SK-N-SH (cell line): ENCODE measurements around the gene FAM161A. TPM values are rescaled to one million over a fixed set of nuclear protein-coding genes. Genes with fewer than 3 reads are reported as not detected.

ENCODE experiments used
- CTCF ChIA-PET: fragments of 300-600, 350-600 bp; formaldehyde crosslinking; extraction: SDS; loops from one replicate; lab custom pipeline; 2021; lab: Yijun Ruan, JAX
- POLR2A ChIA-PET: fragments of 350-600 bp; sonication (Branson Sonifier 250); formaldehyde crosslinking; extraction: SDS; loops from one replicate; lab custom pipeline; 2020; ENCODE audit warnings: antibody characterized with exemption, inconsistent platforms; lab: Yijun Ruan, JAX
- DNase-seq: peaks from one replicate; pipeline ENCODE4 v3.0.0; 2012
- H2AFZ ChIP-seq: fragments of 200-600 bp; sonication (generic); 2 replicates; pipeline ENCODE4 v1.8.1; 2016; ENCODE audit warnings: antibody characterized with exemption, mild to moderate bottlenecking, low read depth
- H3F3A ChIP-seq: fragments of 200-600 bp; sonication (generic); replicated peaks from 2 replicates; pipeline ENCODE3; 2016; ENCODE audit warnings: antibody characterized with exemption, mild to moderate bottlenecking; ENCODE audit not compliant: insufficient read depth
- H3K27ac ChIP-seq, 2 experiments: fragments of 200-500 bp in 1 of 2; fragments of 200-600 bp in 1 of 2; sonication (Bioruptor generic) in 1 of 2; sonication (generic), shearing (Covaris generic) in 1 of 2; 2 replicates each; pipeline versions ENCODE4 v1.5.1 to v1.6.1; 2014 to 2016; ENCODE audit warnings: low read depth in 2 of 2, inconsistent platforms in 1 of 2, low read length in 1 of 2, mild to moderate bottlenecking in 1 of 2, mixed read lengths in 1 of 2
- H3K27me3 ChIP-seq: fragments of 200-600 bp; sonication (generic), shearing (Covaris generic); 2 replicates; pipeline ENCODE4 v1.6.1; 2016; ENCODE audit warnings: mixed run types; ENCODE audit not compliant: insufficient read depth
- H3K36me3 ChIP-seq, 2 experiments: fragments of 200-500 bp in 1 of 2; fragments of 200-600 bp in 1 of 2; sonication (Bioruptor generic) in 1 of 2; sonication (generic) in 1 of 2; replicated peaks in 1 of 2; 2 replicates each; pipeline versions ENCODE3 to v1.5.1; 2014 to 2016; ENCODE audit warnings: low read length in 1 of 2, mild to moderate bottlenecking in 1 of 2; ENCODE audit not compliant: insufficient read depth in 2 of 2, control insufficient read depth in 1 of 2
- H3K4me1 ChIP-seq, 2 experiments: fragments of 200-500 bp in 1 of 2; fragments of 200-600 bp in 1 of 2; sonication (Bioruptor generic) in 1 of 2; sonication (generic), shearing (Covaris generic) in 1 of 2; 2 replicates each; pipeline versions ENCODE4 v1.5.1 to v1.6.1; 2014 to 2016; ENCODE audit warnings: low read depth in 1 of 2, low read length in 1 of 2, mixed run types in 1 of 2; ENCODE audit not compliant: insufficient read depth in 2 of 2, control insufficient read depth in 1 of 2
- H3K4me2 ChIP-seq: fragments of 200-600 bp; sonication (generic), shearing (Covaris generic); 2 replicates; pipeline ENCODE4 v1.6.1; 2017; ENCODE audit warnings: mixed run types
- H3K4me3 ChIP-seq, 2 experiments: fragments of 200-500 bp in 1 of 2; fragments of 200-600 bp in 1 of 2; sonication (Bioruptor generic) in 1 of 2; sonication (generic), shearing (Covaris generic) in 1 of 2; 2 replicates each; pipeline versions ENCODE4 v1.5.1 to v1.8.1; 2014 to 2016; ENCODE audit warnings: low read depth in 2 of 2, inconsistent platforms in 1 of 2, low read length in 1 of 2, mild to moderate bottlenecking in 1 of 2, mixed read lengths in 1 of 2, moderate library complexity in 1 of 2
- H3K79me2 ChIP-seq: fragments of 200-600 bp; sonication (generic); 2 replicates; pipeline ENCODE4 v1.8.1; 2017; ENCODE audit warnings: mild to moderate bottlenecking; ENCODE audit not compliant: insufficient read depth
- H3K9ac ChIP-seq: fragments of 200-600 bp; sonication (generic); 2 replicates; pipeline ENCODE4 v1.6.1; 2017; ENCODE audit warnings: mixed run types
- H3K9me2 ChIP-seq: fragments of 200-600 bp; sonication (generic); 2 replicates; pipeline ENCODE4 v1.6.1; 2017; ENCODE audit warnings: mixed run types
- H3K9me3 ChIP-seq: fragments of 200-600 bp; sonication (generic); 2 replicates; pipeline ENCODE4 v1.6.1; 2017; ENCODE audit warnings: mixed run types, mild to moderate bottlenecking, moderate library complexity
- H4K20me1 ChIP-seq: fragments of 200-600 bp; sonication (generic); 2 replicates; pipeline ENCODE4 v1.6.1; 2017; ENCODE audit warnings: mild to moderate bottlenecking, mixed run types; ENCODE audit not compliant: insufficient read depth
- CHD2 ChIP-seq: fragments of 150-350 bp; IDR thresholded peaks from 2 replicates; pipeline ENCODE4 v1.6.1; 2018; ENCODE audit warnings: low read length; ENCODE audit not compliant: partially characterized antibody
- ELF1 ChIP-seq: IDR thresholded peaks from 2 replicates; pipeline ENCODE4 v1.4.0; 2012
- EP300 ChIP-seq, 2 experiments: IDR thresholded peaks; 2 replicates each; pipeline versions ENCODE4 v1.4.0 to v1.6.1; 2012; ENCODE audit warnings: borderline replicate concordance in 1 of 2, low read depth in 1 of 2, low read length in 1 of 2
- EZH2phosphoT487 ChIP-seq: fragments of 200-600 bp; sonication (generic); IDR thresholded peaks from 2 replicates; pipeline ENCODE4 v1.6.1; 2017; ENCODE audit warnings: low read depth, mixed run types, mild to moderate bottlenecking, antibody characterized with exemption, moderate library complexity, borderline replicate concordance
- FOSL2 ChIP-seq: IDR thresholded peaks from 2 replicates; pipeline ENCODE4 v1.4.0; 2012; ENCODE audit warnings: low read depth, mild to moderate bottlenecking, moderate library complexity, borderline replicate concordance
- FOXJ3 ChIP-seq: sonication (generic); formaldehyde crosslinking; IDR thresholded peaks from 2 replicates; pipeline ENCODE4 v1.5.1; 2020; ENCODE audit warnings: mild to moderate bottlenecking, missing genetic modification reagents
- FOXM1 ChIP-seq: IDR thresholded peaks from 2 replicates; pipeline ENCODE4 v1.4.0; 2012; ENCODE audit warnings: low read depth, mild to moderate bottlenecking
- GABPA ChIP-seq: IDR thresholded peaks from 2 replicates; pipeline ENCODE4 v1.4.0; 2012; ENCODE audit warnings: low read depth, mild to moderate bottlenecking
- GATA2 ChIP-seq: sonication (generic); formaldehyde crosslinking; IDR thresholded peaks from 2 replicates; pipeline ENCODE4 v1.5.0; 2020; ENCODE audit warnings: mild to moderate bottlenecking, missing genetic modification reagents
- JUND ChIP-seq: IDR thresholded peaks from 2 replicates; pipeline ENCODE4 v1.4.0; 2012
- MEF2A ChIP-seq: IDR thresholded peaks from 2 replicates; pipeline ENCODE4 v1.4.0; 2012; ENCODE audit warnings: low read depth, borderline replicate concordance
- MXI1 ChIP-seq: IDR thresholded peaks from 2 replicates; pipeline ENCODE4 v1.6.1; 2012; ENCODE audit warnings: mild to moderate bottlenecking, low read depth, low read length, improper control_type of control experiment
- NFIC ChIP-seq: IDR thresholded peaks from 2 replicates; pipeline ENCODE4 v1.4.0; 2012; ENCODE audit warnings: borderline replicate concordance
- NRF1 ChIP-seq: IDR thresholded peaks from 2 replicates; pipeline ENCODE4 v1.6.1; 2012; ENCODE audit warnings: low read depth, mild to moderate bottlenecking, low read length
- RAD21 ChIP-seq: IDR thresholded peaks from 2 replicates; pipeline ENCODE4 v1.6.1; 2012; ENCODE audit warnings: mild to moderate bottlenecking, low read length
- RCOR1 ChIP-seq: fragments of 150-350 bp; IDR thresholded peaks from 2 replicates; pipeline ENCODE4 v1.6.1; 2017; ENCODE audit warnings: antibody characterized with exemption, low read length
- RFX5 ChIP-seq: IDR thresholded peaks from 2 replicates; pipeline ENCODE4 v1.6.1; 2012; ENCODE audit warnings: mild to moderate bottlenecking, improper control_type of control experiment, low read length
- RXRA ChIP-seq: IDR thresholded peaks from 2 replicates; pipeline ENCODE4 v1.4.0; 2012; ENCODE audit warnings: low read depth, mild to moderate bottlenecking, borderline replicate concordance
- SIN3A ChIP-seq: IDR thresholded peaks from 2 replicates; pipeline ENCODE4 v1.6.1; 2012; ENCODE audit warnings: low read depth, mild to moderate bottlenecking, low read length, moderate library complexity, borderline replicate concordance
- TAF1 ChIP-seq: IDR thresholded peaks from 2 replicates; pipeline ENCODE4 v1.6.1; 2012; ENCODE audit warnings: low read depth, mild to moderate bottlenecking, low read length, moderate library complexity, borderline replicate concordance
- TCF12 ChIP-seq: IDR thresholded peaks from 2 replicates; pipeline ENCODE4 v1.4.0; 2012
- TEAD4 ChIP-seq: IDR thresholded peaks from 2 replicates; pipeline ENCODE4 v1.4.0; 2012; ENCODE audit warnings: mild to moderate bottlenecking, borderline replicate concordance; ENCODE audit not compliant: insufficient read depth
- YY1 ChIP-seq: IDR thresholded peaks from 2 replicates; pipeline ENCODE4 v1.4.0; 2012; ENCODE audit warnings: low read depth, mild to moderate bottlenecking
- WGBS: methylation state at CpG from one replicate; pipeline ENCODE4 v1.1.6; 2017; ENCODE audit warnings: low lambda C conversion rate; 5-methylcytosine and 5-hydroxymethylcytosine counted together
- polyA plus RNA-seq, 3 experiments: library from polyadenylated mRNA; depleted of rRNA; stranded (reverse); fragments of >200 nt; gene quantifications; 2 replicates each; pipeline ENCODE4 v1.2.3, GENCODE V29; 2012
- TF ChIP-seq, protein P1 (sequence below): IDR thresholded peaks from 2 replicates; pipeline ENCODE4 v1.4.0; 2012; ENCODE audit warnings: low read depth
- TF ChIP-seq, protein P2 (sequence below): fragments of 150-350 bp; IDR thresholded peaks from 2 replicates; pipeline ENCODE4 v1.6.1; 2016; ENCODE audit warnings: mild to moderate bottlenecking, low read depth, low read length
- TF ChIP-seq, protein P3 (sequence below): fragments of 150-350 bp; IDR thresholded peaks from 2 replicates; pipeline ENCODE4 v1.6.1; 2017; ENCODE audit warnings: antibody characterized with exemption, low read length, low read depth, borderline replicate concordance

The FAM161A gene
- polyA plus RNA-seq, 1 of the 3 experiments (the other 2 are of a cell fraction) = 0.90 TPM

DNA sequence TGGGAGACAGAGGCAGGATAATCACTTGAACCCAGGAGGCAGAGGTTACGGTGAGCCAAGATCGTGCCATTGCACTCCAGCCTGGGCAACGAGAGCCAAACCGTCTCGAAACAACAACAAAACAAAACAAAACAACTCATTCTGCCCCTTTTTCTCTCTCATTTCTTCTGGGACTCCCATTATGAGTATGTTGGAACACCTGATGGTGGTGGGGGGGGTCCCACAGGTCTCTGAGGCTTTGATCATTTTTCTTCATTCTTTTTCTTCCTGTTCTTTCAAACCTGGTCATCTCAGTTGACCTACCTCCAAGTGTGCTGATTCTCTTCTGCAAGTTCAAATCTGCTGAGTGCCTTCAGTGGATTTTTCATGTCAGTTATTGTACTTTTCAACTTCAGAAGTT is 8.2 kb upstream of the FAM161A start:
- Histone ChIP-seq H3K27ac (no peak overlapping the region), H3K27me3 (no peaks in the 10 kb centered on the region), H3K9me2 (no peaks in the 10 kb centered on the region), H3F3A (peaks cover 7% of the 10 kb centered on the region), H3K4me3 (no peak overlapping the region), H3K79me2 (no peaks in the 10 kb centered on the region), H3K36me3 (peaks cover 7 to 19% of the 10 kb centered on the region in 2 experiments), H3K4me1 (no peaks in the 10 kb centered on the region), H4K20me1 (no peaks in the 10 kb centered on the region), H3K9me3 (no peaks in the 10 kb centered on the region), H2AFZ (no peak overlapping the region), H3K9ac (no peak overlapping the region), H3K4me2 (no peak overlapping the region)
- ChIA-PET CTCF (no interaction called here), POLR2A (no interaction called here)
- no peak for DNase-seq
- WGBS = 100% methylated on average over 5 of the region's 5 CpGs
- TF ChIP-seq FOXM1 (no peak), TAF1 (no peak), GATA2 (no peak), RAD21 (no peak), EZH2phosphoT487 (no peak), MEF2A (no peak), TEAD4 (no peak), YY1 (no peak), RFX5 (no peak), EP300 (IDR thresholded peaks at IDR 0.05; ENCODE audit: borderline replicate concordance in 1 of 2, low read depth in 1 of 2, low read length in 1 of 2) (no peak), MXI1 (no peak), ELF1 (no peak), FOSL2 (no peak), RCOR1 (no peak), NFIC (no peak)
- TF ChIP-seq, protein P1, sequence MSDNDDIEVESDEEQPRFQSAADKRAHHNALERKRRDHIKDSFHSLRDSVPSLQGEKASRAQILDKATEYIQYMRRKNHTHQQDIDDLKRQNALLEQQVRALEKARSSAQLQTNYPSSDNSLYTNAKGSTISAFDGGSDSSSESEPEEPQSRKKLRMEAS = no peak
- TF ChIP-seq, protein P2, sequence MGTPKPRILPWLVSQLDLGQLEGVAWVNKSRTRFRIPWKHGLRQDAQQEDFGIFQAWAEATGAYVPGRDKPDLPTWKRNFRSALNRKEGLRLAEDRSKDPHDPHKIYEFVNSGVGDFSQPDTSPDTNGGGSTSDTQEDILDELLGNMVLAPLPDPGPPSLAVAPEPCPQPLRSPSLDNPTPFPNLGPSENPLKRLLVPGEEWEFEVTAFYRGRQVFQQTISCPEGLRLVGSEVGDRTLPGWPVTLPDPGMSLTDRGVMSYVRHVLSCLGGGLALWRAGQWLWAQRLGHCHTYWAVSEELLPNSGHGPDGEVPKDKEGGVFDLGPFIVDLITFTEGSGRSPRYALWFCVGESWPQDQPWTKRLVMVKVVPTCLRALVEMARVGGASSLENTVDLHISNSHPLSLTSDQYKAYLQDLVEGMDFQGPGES = no peak

DNA sequence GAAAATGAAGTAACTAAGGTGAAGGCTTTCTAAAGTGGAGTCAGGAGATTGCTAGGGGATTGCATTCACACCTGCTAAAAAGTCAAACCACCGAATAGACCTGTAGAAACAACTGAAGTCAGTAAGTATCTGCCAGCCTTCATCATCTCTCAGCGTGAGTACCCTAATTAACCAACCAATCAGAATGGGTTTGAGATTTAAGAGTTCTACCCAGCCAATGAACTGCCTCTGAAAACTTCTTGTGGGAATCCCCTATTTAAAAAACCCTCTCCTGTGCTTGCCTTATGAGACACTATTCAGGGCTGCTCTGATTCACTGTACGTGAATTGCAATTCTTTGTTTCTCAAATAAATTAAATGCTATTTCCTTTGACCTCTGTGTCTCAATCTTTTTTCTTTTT is 3.4 kb upstream of the FAM161A start:
- no peaks in the 10 kb centered on the region for H3K9me3 ChIP-seq
- H3K4me1 ChIP-seq = peaks cover 0 to 4% of the 10 kb centered on the region in 2 experiments; a peak in 1 of 4 replicates
- 81% methylated on average over 3 of the region's 3 CpGs for WGBS
- no peak overlapping the region for H3K4me2 ChIP-seq
- H3K9me2 ChIP-seq = no peaks in the 10 kb centered on the region
- H3K27me3 ChIP-seq = no peaks in the 10 kb centered on the region
- no peaks in the 10 kb centered on the region for H3K79me2 ChIP-seq
- H3K9ac ChIP-seq = no peak overlapping the region
- no peak overlapping the region for H3K27ac ChIP-seq
- DNase-seq = no peak
- POLR2A ChIA-PET = no interaction called here
- no peaks in the 10 kb centered on the region for H4K20me1 ChIP-seq
- TF ChIP-seq JUND (no peak), CHD2 (no peak), SIN3A (no peak), TEAD4 (no peak), NRF1 (no peak), ELF1 (no peak), TCF12 (no peak), RXRA (no peak), FOXJ3 (no peak), RCOR1 (no peak), FOXM1 (no peak), GABPA (no peak)
- TF ChIP-seq, protein P3, sequence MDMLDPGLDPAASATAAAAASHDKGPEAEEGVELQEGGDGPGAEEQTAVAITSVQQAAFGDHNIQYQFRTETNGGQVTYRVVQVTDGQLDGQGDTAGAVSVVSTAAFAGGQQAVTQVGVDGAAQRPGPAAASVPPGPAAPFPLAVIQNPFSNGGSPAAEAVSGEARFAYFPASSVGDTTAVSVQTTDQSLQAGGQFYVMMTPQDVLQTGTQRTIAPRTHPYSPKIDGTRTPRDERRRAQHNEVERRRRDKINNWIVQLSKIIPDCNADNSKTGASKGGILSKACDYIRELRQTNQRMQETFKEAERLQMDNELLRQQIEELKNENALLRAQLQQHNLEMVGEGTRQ = no peak
- TF ChIP-seq, protein P1 = no peak
- TF ChIP-seq, protein P2 = no peak
- H3K4me3 ChIP-seq = no peak overlapping the region
- CTCF ChIA-PET = interaction anchor here (0.6 kb wide), 1 partner anchor 14 kb away, joined by 3 read pairs; no protein-coding TSS in a partner anchor
- peaks cover 3% of the 10 kb centered on the region for H3F3A ChIP-seq
- H2AFZ ChIP-seq = no peak overlapping the region
- no peaks in the 10 kb centered on the region for H3K36me3 ChIP-seq
